GM23338 (cell line): ENCODE measurements around the gene ASCL5.

Experiments used
- CREB1 ChIP-seq: fragments of 250-450 bp; sonication (Bioruptor Pico); IDR thresholded peaks from 2 replicates; pipeline ENCODE4 v1.5.0; 2020; ENCODE audit warnings: low read depth, mild to moderate bottlenecking, moderate library complexity
- CTCF ChIP-seq, 2 experiments: fragments of 200-600 bp in 1 of 2; sonication (generic) in 1 of 2; conservative IDR thresholded peaks; 2 replicates each; pipeline versions ENCODE4 v1.5.1 to v1.6.1; 2016 to 2017; ENCODE audit warnings: antibody characterized with exemption in 2 of 2, low read depth in 2 of 2, mild to moderate bottlenecking in 2 of 2, moderate library complexity in 1 of 2
- EZH2 ChIP-seq: fragments of 200-600 bp; sonication (generic); IDR thresholded peaks from one replicate; pipeline ENCODE4 v1.8.0; 2017; ENCODE audit warnings: antibody characterized with exemption, mild to moderate bottlenecking, low read depth; ENCODE audit not compliant: unreplicated experiment
- EZH2phosphoT487 ChIP-seq: fragments of 200-600 bp; sonication (generic); IDR thresholded peaks from one replicate; pipeline ENCODE4 v1.8.1; 2018; ENCODE audit warnings: antibody characterized with exemption; ENCODE audit not compliant: unreplicated experiment

DNA sequence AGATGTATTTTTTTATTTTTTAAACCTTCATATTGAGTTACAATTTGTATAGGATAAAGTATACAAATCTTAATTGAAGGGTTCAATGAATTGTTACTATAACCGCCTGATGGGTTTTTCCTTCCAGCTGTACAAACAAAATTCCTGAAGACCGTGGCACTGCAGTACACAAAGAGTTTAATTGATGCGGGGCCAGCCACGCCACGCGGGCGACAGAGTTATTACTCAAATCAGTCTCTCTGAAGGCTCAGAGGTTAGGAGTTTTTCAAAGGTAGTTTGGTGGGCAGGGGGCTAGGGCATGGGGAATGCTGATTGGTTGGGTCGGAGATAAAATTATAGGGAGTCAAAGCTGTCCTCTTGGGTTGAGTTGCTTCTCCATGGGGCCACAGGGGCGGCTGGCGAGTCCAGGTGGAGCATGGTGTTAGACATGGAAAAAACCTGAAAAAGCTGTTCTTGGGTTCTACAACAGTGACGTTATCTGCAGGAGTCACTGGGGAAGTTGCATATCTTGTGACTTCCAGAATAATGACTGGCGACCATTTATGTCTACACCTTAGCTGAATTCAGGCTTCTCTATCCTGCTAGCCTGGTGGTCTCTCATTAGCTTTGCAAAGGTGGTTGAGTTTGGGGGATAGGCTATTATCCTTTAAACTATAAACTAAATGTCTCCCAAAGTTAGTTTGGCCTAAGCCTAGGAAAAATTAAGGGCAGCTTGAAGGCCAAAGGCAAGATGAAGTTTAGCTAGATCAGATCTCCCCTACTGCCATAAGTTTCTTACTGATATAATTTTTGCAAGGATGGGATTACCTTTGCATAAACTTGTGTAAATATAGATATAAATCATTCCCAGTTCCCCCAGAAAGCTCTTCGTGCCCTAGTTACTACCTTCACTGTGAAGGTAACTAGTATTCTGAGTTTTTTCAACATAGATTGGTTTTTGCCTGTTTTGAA lies 40.3 kb upstream of the ASCL5 start:
- no peak for TF ChIP-seq EZH2phosphoT487
- no peak for TF ChIP-seq CTCF (conservative IDR thresholded peaks at IDR 0.05; ENCODE audit: low read depth in 2 of 2)
- TF ChIP-seq EZH2: no peak
- TF ChIP-seq CREB1 (CRISPR knock-in tag): no peak
